Lower leg skin (tissue), 4 donors: ENCODE measurements around the gene AGPAT2. TPM values are rescaled to one million over a fixed set of nuclear protein-coding genes. Genes with fewer than 3 reads are reported as not detected.
A peak's percentile ranks its signal among the peaks of the same experiment; 100 is the strongest.
"Not testable (repeated sequence)": the region's sequence is repeated elsewhere in the genome, so short reads cannot be mapped to it uniquely, and the experiment has no call there.

ENCODE experiments used
- DNase-seq, 2 donors: peaks; one replicate each; pipeline ENCODE4 v3.0.0-alpha.2; 2019; ENCODE audit warnings: low spot score in 2 of 2
- H3K4me3 ChIP-seq: fragments of 200-600 bp; sonication (generic); 2 replicates; pipeline ENCODE4 v1.5.1; 2017; ENCODE audit warnings: mild to moderate bottlenecking, low read depth; ENCODE audit not compliant: poor library complexity, severe bottlenecking
- POLR2A ChIP-seq, 2 donors: fragments of 450-650 bp; IDR thresholded peaks; one replicate each; pipeline ENCODE4 v1.6.1; 2016 to 2017; ENCODE audit warnings: antibody characterized with exemption in 2 of 2, mild to moderate bottlenecking in 1 of 2, moderate library complexity in 1 of 2
- WGBS, 2 donors: methylation state at CpG; one replicate each; pipeline ENCODE4 v1.1.5; 2018; 5-methylcytosine and 5-hydroxymethylcytosine counted together
- intact Hi-C: fragments of 100-400 bp; cut with DNase I; formaldehyde crosslinking; loops from one replicate; pipeline ENCODE4 v1.15.0; 2023; ENCODE audit warnings: low total_unique reads
- total RNA-seq, 4 donors: library from RNA; depleted of rRNA; stranded (reverse); fragments of >200 nt; gene quantifications; one replicate each; pipeline ENCODE4 v1.1.0, GENCODE V29; 2016
- TF ChIP-seq, protein P1 (sequence below), 3 donors: fragments of 450-650 bp; IDR thresholded peaks; one replicate each; pipeline ENCODE4 v1.5.1; 2016; ENCODE audit warnings: antibody characterized with exemption in 3 of 3, mild to moderate bottlenecking in 3 of 3, moderate library complexity in 2 of 3

The AGPAT2 gene
- total RNA-seq, 4 donors from 2014 or later, result 52.4 to 77.7 (median 63.5) TPM

DNA sequence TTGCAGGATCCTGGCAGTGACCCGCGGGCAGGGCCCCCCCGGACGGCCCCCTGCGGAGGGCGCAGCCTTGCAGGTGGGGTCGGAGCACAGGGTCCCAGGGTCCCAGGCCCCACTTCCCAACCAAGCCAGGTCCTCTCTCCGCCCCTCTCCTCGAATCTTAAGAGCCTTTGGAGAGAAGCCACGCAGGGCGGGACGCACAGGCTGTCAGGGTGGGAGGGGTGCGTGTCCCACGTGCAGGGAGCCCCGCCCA lies 43.0 kb downstream of the AGPAT2 start:
- peak in 1 of 2 donors; percentile 86 for DNase-seq
- H3K4me3 ChIP-seq, result no peak overlapping the region
- intact Hi-C loops, result no loop called here
- 0% methylated on average over 1 of the region's 15 CpGs; no CpG with 5 or more reads in 1 of the 2 donors for WGBS, 2 donors
- TF ChIP-seq, protein P1, sequence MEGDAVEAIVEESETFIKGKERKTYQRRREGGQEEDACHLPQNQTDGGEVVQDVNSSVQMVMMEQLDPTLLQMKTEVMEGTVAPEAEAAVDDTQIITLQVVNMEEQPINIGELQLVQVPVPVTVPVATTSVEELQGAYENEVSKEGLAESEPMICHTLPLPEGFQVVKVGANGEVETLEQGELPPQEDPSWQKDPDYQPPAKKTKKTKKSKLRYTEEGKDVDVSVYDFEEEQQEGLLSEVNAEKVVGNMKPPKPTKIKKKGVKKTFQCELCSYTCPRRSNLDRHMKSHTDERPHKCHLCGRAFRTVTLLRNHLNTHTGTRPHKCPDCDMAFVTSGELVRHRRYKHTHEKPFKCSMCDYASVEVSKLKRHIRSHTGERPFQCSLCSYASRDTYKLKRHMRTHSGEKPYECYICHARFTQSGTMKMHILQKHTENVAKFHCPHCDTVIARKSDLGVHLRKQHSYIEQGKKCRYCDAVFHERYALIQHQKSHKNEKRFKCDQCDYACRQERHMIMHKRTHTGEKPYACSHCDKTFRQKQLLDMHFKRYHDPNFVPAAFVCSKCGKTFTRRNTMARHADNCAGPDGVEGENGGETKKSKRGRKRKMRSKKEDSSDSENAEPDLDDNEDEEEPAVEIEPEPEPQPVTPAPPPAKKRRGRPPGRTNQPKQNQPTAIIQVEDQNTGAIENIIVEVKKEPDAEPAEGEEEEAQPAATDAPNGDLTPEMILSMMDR (IDR thresholded peaks at IDR 0.05), result no peak
- no peak for TF ChIP-seq POLR2A (IDR thresholded peaks at IDR 0.05)

DNA sequence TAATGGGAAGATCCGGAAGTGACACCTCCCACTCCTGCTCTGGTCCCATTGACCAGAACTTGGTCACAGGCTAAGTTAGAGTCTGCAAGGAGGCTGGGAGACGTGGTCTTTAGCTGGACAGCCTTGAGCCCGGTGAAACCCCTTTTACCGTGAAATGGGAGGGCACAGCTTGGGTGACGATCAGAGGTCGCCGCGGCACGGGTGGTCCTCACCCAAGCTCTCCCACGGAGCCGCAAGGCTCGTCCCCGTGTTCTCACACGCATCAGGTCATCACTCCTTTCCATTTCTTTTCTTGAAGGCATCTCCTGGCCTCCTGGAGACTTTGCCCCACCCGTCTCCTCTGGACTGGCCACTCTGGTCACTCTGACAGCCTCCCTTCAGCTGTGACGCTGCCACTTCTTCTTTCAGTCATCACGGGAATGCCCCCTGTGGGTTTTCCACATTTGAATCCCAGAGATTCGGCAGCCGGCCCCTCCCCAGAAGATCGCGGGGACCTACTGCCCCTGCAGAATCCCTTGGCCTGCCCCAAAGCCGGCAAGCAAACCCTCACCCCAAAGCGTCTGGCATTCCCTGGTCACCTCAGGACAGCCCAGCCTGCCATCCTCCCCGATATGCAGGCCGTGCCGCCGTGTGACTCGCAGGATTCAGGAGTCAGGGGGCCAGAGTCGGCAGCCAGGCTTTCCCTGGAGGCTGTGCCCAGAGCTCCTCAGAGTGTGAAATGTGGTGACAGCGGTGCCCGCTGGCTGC lies 43.5 kb downstream of the AGPAT2 start:
- TF ChIP-seq, protein P1 (IDR thresholded peaks at IDR 0.05), result no peak
- TF ChIP-seq POLR2A (IDR thresholded peaks at IDR 0.05), result no peak
- no peak for DNase-seq
- intact Hi-C loops, result no loop called here
- WGBS, 2 donors, result 52 to 67% methylated on average over 22 to 29 of the region's 31 CpGs
- no peak overlapping the region for H3K4me3 ChIP-seq

DNA sequence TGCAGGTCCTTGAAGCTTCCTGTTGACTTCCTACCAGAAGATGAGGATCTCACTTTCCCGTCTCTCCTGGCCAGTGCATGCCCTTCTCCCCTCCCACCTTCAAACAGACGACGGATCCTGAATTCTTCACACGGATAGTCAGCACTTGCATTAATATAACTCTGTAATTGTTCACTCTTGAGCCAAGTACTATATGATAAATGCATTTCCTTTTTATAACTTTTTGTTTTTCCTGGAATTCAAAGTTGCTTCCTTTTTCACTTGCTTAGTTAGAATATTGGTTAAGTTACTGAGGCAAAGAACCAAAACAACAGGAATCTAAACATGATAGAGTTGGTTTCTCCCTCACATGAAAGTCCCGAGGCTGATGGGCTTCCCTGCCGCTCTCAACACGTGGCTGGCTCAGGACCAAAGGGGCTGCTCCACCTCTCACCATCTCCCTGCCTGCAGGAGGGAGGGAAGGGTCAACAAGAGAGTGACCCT lies 44.8 kb downstream of the AGPAT2 start:
- intact Hi-C loops, result no loop called here
- H3K4me3 ChIP-seq, result no peak overlapping the region
- DNase-seq, result no peak
- TF ChIP-seq, protein P1 (IDR thresholded peaks at IDR 0.05), result no peak
- no peak for TF ChIP-seq POLR2A (IDR thresholded peaks at IDR 0.05)
- 66 to 67% methylated on average over 7 of the region's 7 CpGs for WGBS, 2 donors

DNA sequence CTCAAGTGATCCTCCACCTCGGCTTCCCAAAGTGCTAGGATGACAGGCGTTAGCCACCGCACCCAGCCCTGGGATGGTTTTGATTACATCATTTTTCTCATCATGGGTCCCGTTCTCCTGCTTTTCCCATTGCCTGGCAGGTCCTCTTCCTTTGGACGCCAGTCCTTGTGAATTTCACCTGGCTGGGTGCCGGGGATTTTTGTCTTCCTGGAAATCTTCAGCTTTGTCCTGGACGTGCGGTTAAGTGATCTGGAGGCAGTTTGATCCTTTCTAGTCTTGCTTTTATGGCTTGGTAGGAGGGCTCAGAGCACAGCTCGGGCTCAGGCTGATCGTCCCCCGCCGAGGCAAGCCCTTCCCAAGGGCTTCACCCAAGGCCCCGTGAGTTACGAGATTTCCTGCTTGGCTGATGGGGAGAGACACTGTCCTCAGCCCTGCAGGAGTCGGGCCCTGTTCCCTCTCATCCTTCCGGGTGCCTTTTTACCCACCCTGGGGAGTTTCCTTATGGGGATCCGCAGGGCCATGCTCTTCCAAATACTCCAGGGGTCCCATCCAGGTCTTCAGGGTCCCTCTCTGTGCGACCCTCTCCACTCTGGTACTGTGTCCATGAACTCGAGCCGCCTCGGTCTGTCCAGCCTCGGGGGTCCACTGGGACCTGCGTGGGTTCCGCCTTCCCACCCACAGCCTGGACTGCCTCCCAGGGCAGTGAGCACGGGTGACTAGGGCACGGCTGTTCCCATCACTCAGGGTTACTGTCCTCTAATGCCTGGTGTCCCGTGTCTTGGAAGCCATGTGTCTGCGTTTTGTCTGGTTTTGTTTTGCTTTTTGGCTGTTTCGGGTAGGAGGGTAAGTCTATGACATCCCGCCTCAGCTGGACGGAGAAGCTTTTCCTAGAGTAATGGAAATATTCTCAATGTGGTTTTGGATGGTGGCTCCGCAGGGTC lies 46.8 kb downstream of the AGPAT2 start:
- no peak for DNase-seq
- TF ChIP-seq, protein P1 (IDR thresholded peaks at IDR 0.05), result no peak
- no peak for TF ChIP-seq POLR2A (IDR thresholded peaks at IDR 0.05)
- 47 to 54% methylated on average over 31 to 32 of the region's 32 CpGs for WGBS, 2 donors
- H3K4me3 ChIP-seq, result no peak overlapping the region
- intact Hi-C loops, result no loop called here

DNA sequence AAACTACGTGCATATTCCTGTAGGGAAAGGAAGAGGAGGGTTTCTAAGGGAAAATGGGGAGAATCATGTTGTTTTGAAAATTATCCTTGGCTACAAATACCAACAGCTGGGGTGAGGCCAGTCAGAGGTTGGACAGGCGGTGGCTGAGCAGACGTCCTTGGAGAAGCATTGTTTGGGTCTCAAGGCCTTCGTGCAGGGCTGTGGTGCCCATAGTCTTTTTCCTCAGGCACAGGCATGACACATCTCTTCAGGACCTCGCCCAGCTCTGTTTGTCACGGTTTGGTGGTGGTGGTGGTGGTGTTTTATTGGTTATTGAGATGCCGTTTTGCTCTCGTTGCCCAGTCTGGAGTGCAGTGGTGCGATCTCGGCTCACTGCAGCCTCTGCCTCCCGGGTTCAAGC lies 52.4 kb downstream of the AGPAT2 start:
- 60 to 69% methylated on average over 11 of the region's 11 CpGs for WGBS, 2 donors
- TF ChIP-seq, protein P1 (IDR thresholded peaks at IDR 0.05), result no peak
- no peak for TF ChIP-seq POLR2A (IDR thresholded peaks at IDR 0.05)
- intact Hi-C loops, result no loop called here
- no peak overlapping the region for H3K4me3 ChIP-seq
- DNase-seq, result no peak

DNA sequence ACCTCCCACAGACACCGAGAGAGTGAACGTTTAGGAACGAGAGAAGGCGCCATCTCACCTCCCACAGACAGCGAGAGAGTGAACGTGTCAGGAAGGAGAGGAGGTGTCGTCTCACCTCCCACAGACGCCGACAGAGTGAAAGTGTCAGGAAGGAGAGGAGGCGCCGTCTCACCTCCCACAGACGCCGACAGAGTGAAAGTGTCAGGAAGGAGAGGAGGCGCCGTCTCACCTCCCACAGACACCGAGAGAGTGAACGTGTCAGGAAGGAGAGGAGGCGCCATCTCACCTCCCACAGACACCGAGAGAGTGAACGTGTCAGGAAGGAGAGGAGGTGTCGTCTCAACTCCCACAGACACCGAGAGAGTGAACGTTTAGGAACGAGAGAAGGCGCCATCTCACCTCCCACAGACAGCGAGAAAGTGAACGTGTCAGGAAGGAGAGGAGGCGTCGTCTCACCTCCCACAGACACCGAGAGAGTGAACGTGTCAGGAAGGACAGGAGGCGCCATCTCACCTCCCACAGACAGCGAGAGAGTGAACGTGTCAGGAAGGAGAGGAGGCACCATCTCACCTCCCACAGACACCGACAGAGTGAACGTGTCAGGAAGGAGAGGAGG lies 54.7 kb downstream of the AGPAT2 start:
- intact Hi-C loops, H3K4me3 ChIP-seq, DNase-seq: not testable (repeated sequence)
- 69 to 71% methylated on average over 36 of the region's 36 CpGs for WGBS, 2 donors

DNA sequence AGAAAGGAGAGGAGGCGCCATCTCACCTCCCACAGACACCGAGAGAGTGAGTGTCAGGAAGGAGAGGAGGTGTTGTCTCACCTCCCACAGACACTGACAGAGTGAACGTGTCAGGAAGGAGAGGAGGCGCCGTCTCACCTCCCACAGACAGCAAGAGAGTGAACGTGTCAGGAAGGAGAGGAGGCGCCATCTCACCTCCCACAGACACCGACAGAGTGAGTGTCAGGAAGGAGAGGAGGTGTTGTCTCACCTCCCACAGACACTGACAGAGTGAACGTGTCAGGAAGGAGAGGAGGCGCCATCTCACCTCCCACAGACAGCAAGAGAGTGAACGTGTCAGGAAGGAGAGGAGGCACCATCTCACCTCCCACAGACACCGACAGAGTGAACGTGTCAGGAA lies 55.2 kb downstream of the AGPAT2 start:
- 46 to 55% methylated on average over 13 of the region's 13 CpGs for WGBS, 2 donors
- DNase-seq, intact Hi-C loops, H3K4me3 ChIP-seq: not testable (repeated sequence)
